Peyer's patch (tissue), 4 donors: ENCODE data around the gene EMID1. TPM values are rescaled to one million over a fixed set of nuclear protein-coding genes. Genes with fewer than 3 reads are reported as not detected.

ENCODE experiments used
- DNase-seq, 3 donors: peaks; one replicate each; pipeline ENCODE4 v3.0.0-alpha.2; 2017 to 2019
- H3K27ac ChIP-seq, 4 donors: fragments of 200-600 bp; sonication (generic); one replicate each; pipeline ENCODE4 v1.5.1; 2016 to 2019
- H3K27me3 ChIP-seq, 2 donors: fragments of 200-600 bp; sonication (generic); one replicate each; pipeline ENCODE4 v1.5.1; 2019
- H3K36me3 ChIP-seq, 3 donors: fragments of 200-600 bp; sonication (generic); one replicate each; pipeline ENCODE4 v1.5.1; 2016 to 2019
- H3K4me1 ChIP-seq, 4 donors: fragments of 200-600 bp; sonication (generic); one replicate each; pipeline ENCODE4 v1.5.1; 2016 to 2019
- H3K4me3 ChIP-seq, 4 donors: fragments of 200-600 bp; sonication (generic); 1 replicate in 3 of 4; 2 replicates in 1 of 4; pipeline ENCODE4 v1.5.1; 2016 to 2019; ENCODE audit warnings: mild to moderate bottlenecking in 1 of 4
- H3K9me3 ChIP-seq, 4 donors: fragments of 200-600 bp; sonication (generic); one replicate each; pipeline ENCODE4 v1.5.1; 2016 to 2019; ENCODE audit warnings: mild to moderate bottlenecking in 1 of 4
- CTCF ChIP-seq, 6 experiments: fragments of 450-650 bp in 4 of 6; fragments of 200-600 bp in 2 of 6; sonication (generic) in 1 of 6; IDR thresholded peaks; one replicate each; pipeline ENCODE4 v1.5.1; 2017 to 2019; ENCODE audit warnings: antibody characterized with exemption in 6 of 6, mild to moderate bottlenecking in 3 of 6, moderate library complexity in 1 of 6
- POLR2A ChIP-seq, 2 donors: fragments of 450-650 bp; IDR thresholded peaks; one replicate each; pipeline ENCODE4 v1.5.1; 2017; ENCODE audit warnings: antibody characterized with exemption in 2 of 2, mild to moderate bottlenecking in 2 of 2, moderate library complexity in 2 of 2
- total RNA-seq, 4 donors: library from RNA; depleted of rRNA; stranded (reverse); fragments of >200 nt; gene quantifications; one replicate each; pipeline ENCODE4 v1.1.0, GENCODE V29; 2016

The EMID1 gene
- total RNA-seq, 4 donors from 2014 or later = 1.9 to 7.1 (median 4.2) TPM

GRCh38 chr22:29195118-29195963 lies 10.4 kb upstream of the EMID1 start:
- H3K4me1 ChIP-seq = no peaks in the 10 kb centered on the region
- H3K36me3 ChIP-seq = no peaks in the 10 kb centered on the region
- H3K27ac ChIP-seq = no peak overlapping the region
- no peaks in the 10 kb centered on the region for H3K27me3 ChIP-seq
- TF ChIP-seq POLR2A (IDR thresholded peaks at IDR 0.05) (no peak), CTCF (IDR thresholded peaks at IDR 0.05) (no peak)
- H3K9me3 ChIP-seq = peaks cover 0 to 5% (median 0%) of the 10 kb centered on the region in 4 donors
- no peak for DNase-seq
- no peak overlapping the region for H3K4me3 ChIP-seq

GRCh38 chr22:29195964-29196666 lies 9.6 kb upstream of the EMID1 start:
- no peak overlapping the region for H3K4me3 ChIP-seq
- H3K4me1 ChIP-seq = no peaks in the 10 kb centered on the region
- H3K27ac ChIP-seq = no peak overlapping the region
- H3K27me3 ChIP-seq = no peaks in the 10 kb centered on the region
- no peak for TF ChIP-seq POLR2A (IDR thresholded peaks at IDR 0.05)
- TF ChIP-seq CTCF (IDR thresholded peaks at IDR 0.05) = no peak
- peak in 1 of 3 donors; percentile 32 for DNase-seq
- H3K9me3 ChIP-seq = peaks cover 0 to 5% (median 0%) of the 10 kb centered on the region in 4 donors
- H3K36me3 ChIP-seq = no peaks in the 10 kb centered on the region

- Histone ChIP-seq H3K4me3 (no peak overlapping the region), H3K27me3 (no peaks in the 10 kb centered on the region), H3K9me3 (peaks cover 0 to 5% (median 0%) of the 10 kb centered on the region in 4 donors), H3K36me3 (no peaks in the 10 kb centered on the region), H3K4me1 (peaks cover 0 to 4% (median 0%) of the 10 kb centered on the region in 4 donors), H3K27ac (no peak overlapping the region)
- TF ChIP-seq POLR2A (IDR thresholded peaks at IDR 0.05) (no peak), CTCF (IDR thresholded peaks at IDR 0.05) (no peak)
- no peak for DNase-seq
Measured at GRCh38 chr22:29197096-29197495, 8.6 kb upstream of the EMID1 start.

- Histone ChIP-seq H3K27ac (no peak overlapping the region), H3K4me3 (no peak overlapping the region), H3K36me3 (no peaks in the 10 kb centered on the region), H3K27me3 (no peaks in the 10 kb centered on the region), H3K9me3 (peaks cover 0 to 5% (median 0%) of the 10 kb centered on the region in 4 donors), H3K4me1 (peaks cover 0 to 13% (median 0%) of the 10 kb centered on the region in 4 donors)
- no peak for DNase-seq
- no peak for TF ChIP-seq POLR2A (IDR thresholded peaks at IDR 0.05)
- no peak for TF ChIP-seq CTCF (IDR thresholded peaks at IDR 0.05)
Measured at GRCh38 chr22:29198240-29198639, 7.5 kb upstream of the EMID1 start.

- Histone ChIP-seq H3K4me3 (no peak overlapping the region), H3K27me3 (no peaks in the 10 kb centered on the region), H3K4me1 (peaks cover 0 to 13% (median 0%) of the 10 kb centered on the region in 4 donors), H3K27ac (no peak overlapping the region), H3K36me3 (no peaks in the 10 kb centered on the region), H3K9me3 (no peaks in the 10 kb centered on the region)
- no peak for DNase-seq
- no peak for TF ChIP-seq POLR2A (IDR thresholded peaks at IDR 0.05)
- TF ChIP-seq CTCF (IDR thresholded peaks at IDR 0.05) = no peak
Measured at GRCh38 chr22:29199702-29200400, 5.8 kb upstream of the EMID1 start.
